HG03045 (cell line): ENCODE data around the gene FYB1.

Experiments used
- ATAC-seq: cut with Tn5 transposase; IDR thresholded peaks from one replicate; pipeline ENCODE4 v1.9.1; 2021; ENCODE audit warnings: mild to moderate bottlenecking, moderate library complexity; ENCODE audit not compliant: unreplicated experiment

Gene FYB1

GRCh38 chr5:39131210-39132127 lies 87.9 kb downstream of the FYB1 start:
- no peak for ATAC-seq

DNA sequence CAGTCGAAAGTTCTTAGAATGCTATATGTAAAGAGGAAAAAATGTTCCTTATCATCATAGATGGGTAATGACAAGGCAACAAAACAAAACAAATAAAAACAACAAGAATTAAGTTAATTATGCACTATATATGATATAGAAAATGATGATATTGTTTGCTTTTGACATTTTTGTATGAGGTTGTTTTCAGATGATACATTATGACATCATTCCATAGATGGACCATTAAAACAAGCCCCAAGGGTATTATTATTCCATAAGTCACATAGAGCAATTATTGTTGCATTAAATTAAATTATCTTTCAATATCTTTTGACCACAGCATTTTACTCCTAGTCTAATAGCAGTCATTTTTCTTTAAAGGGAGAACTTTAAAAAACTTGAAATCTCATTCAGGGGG lies 88.6 kb downstream of the FYB1 start:
- no peak for ATAC-seq

DNA sequence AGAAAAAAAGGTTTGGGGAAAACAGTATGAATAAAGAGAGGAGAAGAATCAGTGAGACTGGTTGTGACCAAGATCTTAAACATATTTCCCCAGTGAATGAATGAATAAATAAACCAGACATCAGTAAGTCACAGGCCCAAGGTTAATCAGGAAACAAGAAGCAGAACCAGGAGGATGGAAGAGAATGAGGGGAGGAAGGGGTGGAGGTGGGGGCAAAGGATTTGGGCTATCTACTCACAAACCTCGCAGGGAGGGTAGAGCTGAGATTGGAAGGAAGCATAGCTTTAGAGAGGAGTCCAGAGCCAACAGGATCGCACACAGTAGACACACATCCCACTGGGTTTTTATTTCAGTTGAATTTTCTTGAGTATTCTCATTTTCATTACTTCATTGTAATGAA lies 97.4 kb downstream of the FYB1 start:
- no peak for ATAC-seq

DNA sequence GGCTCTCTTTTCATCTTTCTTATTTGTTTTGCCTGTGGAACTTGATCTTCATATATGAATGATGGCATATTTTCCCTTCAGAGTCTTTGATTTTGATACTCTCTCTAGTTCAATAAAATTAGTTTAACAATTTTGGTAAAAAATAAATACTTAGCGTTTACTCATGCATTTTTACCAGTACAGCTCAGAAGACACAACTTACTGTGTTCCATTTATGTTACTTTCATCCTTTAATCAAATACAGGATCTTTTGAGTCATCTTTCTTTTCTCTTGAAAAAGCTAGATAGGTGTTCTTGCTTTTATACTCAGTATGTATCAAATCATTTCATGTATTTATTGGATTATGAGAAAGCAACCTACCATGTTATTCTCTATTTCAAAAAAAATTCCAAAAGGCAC lies 98.0 kb downstream of the FYB1 start:
- ATAC-seq: no peak

- no peak for ATAC-seq
Measured at GRCh38 chr5:39120052-39120420, 99.3 kb downstream of the FYB1 start.

DNA sequence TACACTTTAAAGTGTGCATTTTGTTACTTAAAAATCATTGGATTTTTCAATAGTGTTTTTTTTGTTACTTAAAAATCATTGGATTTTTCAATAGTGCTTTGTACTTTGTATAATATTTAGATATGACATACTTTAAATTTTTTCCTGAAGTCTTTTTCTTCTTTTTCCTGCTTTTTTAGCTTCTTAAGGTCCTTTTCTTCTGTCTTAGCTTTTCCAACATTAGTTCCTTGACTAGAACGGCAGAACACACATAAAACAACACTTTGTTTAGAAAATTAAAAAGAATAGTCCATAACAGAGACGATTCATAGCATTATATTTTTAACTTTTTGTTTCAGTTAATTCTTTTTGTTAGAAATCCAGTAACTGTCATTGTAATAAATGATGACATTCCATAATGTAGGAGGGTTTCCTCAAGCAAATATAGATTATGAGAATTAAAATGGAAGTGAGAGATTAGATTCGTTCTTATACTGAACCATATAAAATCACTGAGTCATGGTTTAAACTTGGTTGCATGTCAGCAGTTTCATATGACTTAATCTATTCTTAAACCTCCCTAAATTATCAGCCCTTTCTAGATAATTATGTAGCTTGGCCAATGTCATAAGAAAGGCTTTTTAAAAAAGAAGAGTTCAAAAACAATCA lies 99.8 kb downstream of the FYB1 start:
- ATAC-seq: no peak

DNA sequence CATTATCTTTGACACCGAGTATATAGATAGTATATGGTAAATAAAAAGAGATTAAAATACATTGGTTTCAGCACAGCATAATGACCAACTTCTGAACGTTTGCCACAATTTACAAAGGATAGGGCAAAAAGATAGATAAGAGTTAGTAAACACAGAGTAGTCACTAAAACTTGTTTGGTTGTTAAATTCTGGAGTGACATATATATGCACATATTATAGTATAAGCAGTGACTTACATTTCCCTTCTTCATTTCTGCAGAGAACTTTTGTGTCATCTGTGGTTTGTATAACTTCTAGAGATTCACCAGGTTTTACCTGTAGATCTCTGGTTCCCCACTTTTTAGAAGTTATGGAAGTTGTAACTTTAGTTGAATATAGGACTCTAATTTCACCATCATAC lies 100.7 kb downstream of the FYB1 start:
- ATAC-seq: no peak

- ATAC-seq: no peak
Measured at GRCh38 chr5:39117401-39117800, 102.0 kb downstream of the FYB1 start.

DNA sequence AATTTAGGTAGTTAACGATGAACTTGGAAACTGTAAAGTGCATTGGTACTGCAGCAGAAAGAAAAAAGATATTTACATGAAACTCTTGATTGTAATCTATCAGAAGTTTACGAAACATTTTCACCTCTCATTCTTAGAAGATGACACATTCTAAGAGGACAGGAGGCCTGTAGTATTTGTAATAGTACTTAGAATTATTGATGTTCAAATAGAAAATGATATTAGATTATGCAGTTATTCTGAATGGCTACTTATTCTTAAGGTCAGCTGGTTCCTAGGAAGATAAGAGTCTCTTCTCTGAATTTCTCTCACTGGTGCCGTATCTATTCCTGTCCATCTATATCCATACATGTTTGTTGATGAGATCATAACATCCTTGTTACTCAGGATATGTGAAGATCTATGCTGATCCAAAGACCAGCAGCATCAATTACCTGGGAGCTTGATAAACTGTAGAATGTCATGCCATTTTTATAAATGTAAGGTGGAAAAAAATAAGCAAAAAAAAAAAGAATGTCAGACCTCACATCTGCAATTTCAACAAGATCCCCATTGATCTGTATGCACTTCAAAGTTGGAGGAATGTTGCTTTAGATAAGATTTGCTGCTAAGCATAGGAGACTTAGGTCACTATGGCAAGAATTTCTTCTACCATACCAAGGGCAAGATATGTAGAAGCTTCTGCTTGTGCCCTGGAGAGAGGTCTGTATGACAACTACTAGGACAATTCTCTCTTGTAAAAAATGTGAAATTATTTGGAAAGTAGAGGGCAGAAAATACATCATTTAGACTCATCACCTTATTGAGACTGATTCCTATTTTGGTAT lies 102.8 kb downstream of the FYB1 start:
- no peak for ATAC-seq

- no peak for ATAC-seq
Measured at GRCh38 chr5:39115644-39116343, 103.6 kb downstream of the FYB1 start.

DNA sequence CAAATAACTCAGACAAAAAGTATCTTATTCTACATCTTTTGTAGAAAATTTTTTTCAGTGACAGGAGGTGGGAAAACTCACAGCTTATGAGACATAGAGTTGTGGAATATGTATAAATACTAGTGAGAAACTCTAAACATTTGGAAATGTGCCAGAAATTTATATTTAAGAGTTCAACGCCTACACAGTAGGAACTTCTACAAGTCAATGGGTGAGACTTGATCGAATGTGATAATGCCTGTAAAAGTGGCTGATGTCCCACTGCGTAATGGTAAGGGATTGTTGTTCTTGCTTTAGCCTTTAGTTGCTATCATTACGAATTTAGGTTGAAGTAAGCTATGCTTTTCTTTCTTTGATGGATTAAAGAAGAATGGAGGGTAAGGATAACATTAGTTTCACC lies 105.2 kb downstream of the FYB1 start:
- no peak for ATAC-seq

- ATAC-seq: no peak
Measured at GRCh38 chr5:39113354-39113953, 105.9 kb downstream of the FYB1 start.

GRCh38 chr5:39109606-39110005 lies 109.8 kb downstream of the FYB1 start:
- ATAC-seq: no peak

GRCh38 chr5:39108987-39109386 lies 110.4 kb downstream of the FYB1 start:
- no peak for ATAC-seq

DNA sequence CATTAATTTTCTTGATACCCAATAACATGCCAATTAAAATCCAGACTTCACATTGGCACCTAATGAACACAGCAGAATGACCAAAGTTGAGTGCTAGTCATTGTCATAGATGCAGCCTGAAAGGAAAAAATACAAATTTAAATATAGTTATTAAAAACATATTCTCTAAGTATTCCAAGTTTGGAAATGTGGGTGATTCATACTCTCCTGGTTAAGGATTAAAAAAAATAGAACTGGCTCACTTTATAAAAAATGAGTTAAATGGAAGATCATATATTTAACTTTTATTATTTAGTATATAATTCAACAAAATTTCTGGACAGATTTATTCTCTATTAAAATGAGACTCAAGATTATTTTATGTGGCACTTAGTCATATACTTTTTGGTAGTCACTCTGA lies 112.0 kb downstream of the FYB1 start:
- ATAC-seq: no peak

DNA sequence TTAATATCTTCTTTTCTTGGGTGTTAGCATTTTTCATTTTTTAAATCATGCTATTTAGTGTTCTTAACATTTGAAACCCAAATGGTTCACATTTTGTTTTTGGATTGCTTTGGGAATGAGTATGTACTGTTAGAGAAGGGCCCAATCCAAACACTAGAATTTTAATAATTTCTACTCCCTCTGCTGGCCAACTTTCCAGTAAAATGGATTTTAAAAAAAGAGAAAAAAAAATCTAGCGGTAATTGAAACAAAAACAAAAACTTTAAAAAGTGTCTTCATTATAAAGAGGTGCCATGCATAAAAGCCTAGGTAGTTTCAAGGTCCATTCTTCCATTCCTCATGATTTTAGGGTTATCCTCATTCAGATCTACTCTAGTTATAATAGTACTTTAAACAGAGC lies 113.0 kb downstream of the FYB1 start:
- no peak for ATAC-seq

DNA sequence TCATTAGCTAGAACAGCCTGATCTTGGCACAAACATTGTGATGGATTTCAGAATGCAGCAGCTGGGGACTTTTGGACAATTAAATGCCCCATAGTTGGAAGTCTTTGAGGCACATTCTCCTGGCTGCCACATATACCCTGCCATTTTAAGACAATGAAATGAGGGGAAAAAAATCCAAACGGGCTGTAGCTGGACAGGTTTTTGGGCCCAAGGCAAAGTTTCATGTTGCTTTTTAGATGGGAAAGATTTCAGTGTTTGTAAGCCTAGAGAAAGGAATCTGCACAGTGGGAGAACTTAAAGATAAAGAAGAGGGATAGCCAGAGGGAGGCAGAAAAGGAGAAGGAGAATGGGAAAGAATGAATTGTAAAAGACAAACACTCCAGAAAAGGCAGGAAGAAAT lies 115.1 kb downstream of the FYB1 start:
- ATAC-seq: no peak

- ATAC-seq: no peak
Measured at GRCh38 chr5:39102684-39103155, 116.6 kb downstream of the FYB1 start.

GRCh38 chr5:39100851-39101396 lies 118.4 kb downstream of the FYB1 start:
- ATAC-seq: no peak

GRCh38 chr5:39100301-39100850 lies 119.0 kb downstream of the FYB1 start:
- no peak for ATAC-seq
